ENCODE measurements around the gene MC2R.

MC2R gene

GRCh38 chr18:13900633-13901032 is 14.7 kb downstream of the MC2R start:
- Histone ChIP-seq H3K36me3 (ENCODE audit: control insufficient read depth, insufficient read depth, low read length) (no peaks in the 10 kb centered on the region), H3K4me3 (ENCODE audit: insufficient read depth, low read depth, low read length, poor library complexity, severe bottlenecking) (no peak overlapping the region), H3K4me1 (ENCODE audit: control insufficient read depth, insufficient read depth, low read length, poor library complexity, severe bottlenecking) (no peaks in the 10 kb centered on the region), H3K27ac (ENCODE audit: insufficient read depth, low read length, poor library complexity, severe bottlenecking) (no peak overlapping the region), H3K27me3 (replicated peaks; ENCODE audit: control insufficient read depth, insufficient read depth, low read length, poor library complexity, severe bottlenecking) (no peaks in the 10 kb centered on the region), H3K9me3 (ENCODE audit: control insufficient read depth, low read length) (no peaks in the 10 kb centered on the region)
- no peak for DNase-seq

GRCh38 chr18:13895505-13896033 is 19.8 kb downstream of the MC2R start:
- H3K27ac ChIP-seq (ENCODE audit: insufficient read depth, low read length, poor library complexity, severe bottlenecking), result no peak overlapping the region
- no peak for DNase-seq
- H3K27me3 ChIP-seq (replicated peaks; ENCODE audit: control insufficient read depth, insufficient read depth, low read length, poor library complexity, severe bottlenecking), result no peaks in the 10 kb centered on the region
- no peaks in the 10 kb centered on the region for H3K4me1 ChIP-seq (ENCODE audit: control insufficient read depth, insufficient read depth, low read length, poor library complexity, severe bottlenecking)
- H3K36me3 ChIP-seq (ENCODE audit: control insufficient read depth, insufficient read depth, low read length), result no peaks in the 10 kb centered on the region
- H3K9me3 ChIP-seq (ENCODE audit: control insufficient read depth, low read length), result no peaks in the 10 kb centered on the region
- no peak overlapping the region for H3K4me3 ChIP-seq (ENCODE audit: insufficient read depth, low read depth, low read length, poor library complexity, severe bottlenecking)

GRCh38 chr18:13894531-13894930 is 20.8 kb downstream of the MC2R start:
- no peaks in the 10 kb centered on the region for H3K27me3 ChIP-seq (replicated peaks; ENCODE audit: control insufficient read depth, insufficient read depth, low read length, poor library complexity, severe bottlenecking)
- no peaks in the 10 kb centered on the region for H3K9me3 ChIP-seq (ENCODE audit: control insufficient read depth, low read length)
- no peak overlapping the region for H3K4me3 ChIP-seq (ENCODE audit: insufficient read depth, low read depth, low read length, poor library complexity, severe bottlenecking)
- H3K27ac ChIP-seq (ENCODE audit: insufficient read depth, low read length, poor library complexity, severe bottlenecking), result no peak overlapping the region
- no peak for DNase-seq
- H3K36me3 ChIP-seq (ENCODE audit: control insufficient read depth, insufficient read depth, low read length), result no peaks in the 10 kb centered on the region
- H3K4me1 ChIP-seq (ENCODE audit: control insufficient read depth, insufficient read depth, low read length, poor library complexity, severe bottlenecking), result no peaks in the 10 kb centered on the region

- no peaks in the 10 kb centered on the region for H3K27me3 ChIP-seq (replicated peaks; ENCODE audit: control insufficient read depth, insufficient read depth, low read length, poor library complexity, severe bottlenecking)
- no peaks in the 10 kb centered on the region for H3K36me3 ChIP-seq (ENCODE audit: control insufficient read depth, insufficient read depth, low read length)
- H3K9me3 ChIP-seq (ENCODE audit: control insufficient read depth, low read length), result no peaks in the 10 kb centered on the region
- DNase-seq, result no peak
- no peak overlapping the region for H3K4me3 ChIP-seq (ENCODE audit: insufficient read depth, low read depth, low read length, poor library complexity, severe bottlenecking)
- no peak overlapping the region for H3K27ac ChIP-seq (ENCODE audit: insufficient read depth, low read length, poor library complexity, severe bottlenecking)
- no peaks in the 10 kb centered on the region for H3K4me1 ChIP-seq (ENCODE audit: control insufficient read depth, insufficient read depth, low read length, poor library complexity, severe bottlenecking)
Observed at GRCh38 chr18:13893418-13893760, 21.9 kb downstream of the MC2R start.

- DNase-seq, result no peak
- Histone ChIP-seq H3K4me1 (ENCODE audit: control insufficient read depth, insufficient read depth, low read length, poor library complexity, severe bottlenecking) (no peaks in the 10 kb centered on the region), H3K36me3 (ENCODE audit: control insufficient read depth, insufficient read depth, low read length) (no peaks in the 10 kb centered on the region), H3K27ac (ENCODE audit: insufficient read depth, low read length, poor library complexity, severe bottlenecking) (no peak overlapping the region), H3K4me3 (ENCODE audit: insufficient read depth, low read depth, low read length, poor library complexity, severe bottlenecking) (no peak overlapping the region), H3K9me3 (ENCODE audit: control insufficient read depth, low read length) (no peaks in the 10 kb centered on the region), H3K27me3 (replicated peaks; ENCODE audit: control insufficient read depth, insufficient read depth, low read length, poor library complexity, severe bottlenecking) (no peaks in the 10 kb centered on the region)
Observed at GRCh38 chr18:13892098-13892497, 23.2 kb downstream of the MC2R start.

GRCh38 chr18:13890761-13891361 is 24.5 kb downstream of the MC2R start:
- DNase-seq, result no peak
- H3K27me3 ChIP-seq (replicated peaks; ENCODE audit: control insufficient read depth, insufficient read depth, low read length, poor library complexity, severe bottlenecking), result no peaks in the 10 kb centered on the region
- H3K4me3 ChIP-seq (ENCODE audit: insufficient read depth, low read depth, low read length, poor library complexity, severe bottlenecking), result no peak overlapping the region
- H3K4me1 ChIP-seq (ENCODE audit: control insufficient read depth, insufficient read depth, low read length, poor library complexity, severe bottlenecking), result no peaks in the 10 kb centered on the region
- no peaks in the 10 kb centered on the region for H3K9me3 ChIP-seq (ENCODE audit: control insufficient read depth, low read length)
- no peaks in the 10 kb centered on the region for H3K36me3 ChIP-seq (ENCODE audit: control insufficient read depth, insufficient read depth, low read length)
- H3K27ac ChIP-seq (ENCODE audit: insufficient read depth, low read length, poor library complexity, severe bottlenecking), result no peak overlapping the region

- no peaks in the 10 kb centered on the region for H3K9me3 ChIP-seq (ENCODE audit: control insufficient read depth, low read length)
- H3K4me3 ChIP-seq (ENCODE audit: insufficient read depth, low read depth, low read length, poor library complexity, severe bottlenecking), result no peak overlapping the region
- H3K27me3 ChIP-seq (replicated peaks; ENCODE audit: control insufficient read depth, insufficient read depth, low read length, poor library complexity, severe bottlenecking), result no peaks in the 10 kb centered on the region
- DNase-seq, result no peak
- no peak overlapping the region for H3K27ac ChIP-seq (ENCODE audit: insufficient read depth, low read length, poor library complexity, severe bottlenecking)
- H3K4me1 ChIP-seq (ENCODE audit: control insufficient read depth, insufficient read depth, low read length, poor library complexity, severe bottlenecking), result no peaks in the 10 kb centered on the region
- no peaks in the 10 kb centered on the region for H3K36me3 ChIP-seq (ENCODE audit: control insufficient read depth, insufficient read depth, low read length)
Observed at GRCh38 chr18:13889671-13890070, 25.7 kb downstream of the MC2R start.

- H3K27ac ChIP-seq (ENCODE audit: insufficient read depth, low read length, poor library complexity, severe bottlenecking), result no peak overlapping the region
- H3K36me3 ChIP-seq (ENCODE audit: control insufficient read depth, insufficient read depth, low read length), result no peaks in the 10 kb centered on the region
- H3K9me3 ChIP-seq (ENCODE audit: control insufficient read depth, low read length), result no peaks in the 10 kb centered on the region
- H3K4me3 ChIP-seq (ENCODE audit: insufficient read depth, low read depth, low read length, poor library complexity, severe bottlenecking), result no peak overlapping the region
- no peaks in the 10 kb centered on the region for H3K4me1 ChIP-seq (ENCODE audit: control insufficient read depth, insufficient read depth, low read length, poor library complexity, severe bottlenecking)
- no peak for DNase-seq
- H3K27me3 ChIP-seq (replicated peaks; ENCODE audit: control insufficient read depth, insufficient read depth, low read length, poor library complexity, severe bottlenecking), result no peaks in the 10 kb centered on the region
Observed at GRCh38 chr18:13888191-13888716, 27.1 kb downstream of the MC2R start.

GRCh38 chr18:13885009-13885408 is 30.3 kb downstream of the MC2R start:
- Histone ChIP-seq H3K9me3 (ENCODE audit: control insufficient read depth, low read length) (no peaks in the 10 kb centered on the region), H3K27me3 (replicated peaks; ENCODE audit: control insufficient read depth, insufficient read depth, low read length, poor library complexity, severe bottlenecking) (no peaks in the 10 kb centered on the region), H3K4me3 (ENCODE audit: insufficient read depth, low read depth, low read length, poor library complexity, severe bottlenecking) (no peak overlapping the region), H3K4me1 (ENCODE audit: control insufficient read depth, insufficient read depth, low read length, poor library complexity, severe bottlenecking) (no peaks in the 10 kb centered on the region), H3K27ac (ENCODE audit: insufficient read depth, low read length, poor library complexity, severe bottlenecking) (no peak overlapping the region), H3K36me3 (ENCODE audit: control insufficient read depth, insufficient read depth, low read length) (no peaks in the 10 kb centered on the region)
- no peak for DNase-seq

GRCh38 chr18:13879937-13880336 is 35.4 kb downstream of the MC2R start:
- Histone ChIP-seq H3K36me3 (ENCODE audit: control insufficient read depth, insufficient read depth, low read length) (no peaks in the 10 kb centered on the region), H3K27me3 (replicated peaks; ENCODE audit: control insufficient read depth, insufficient read depth, low read length, poor library complexity, severe bottlenecking) (no peaks in the 10 kb centered on the region), H3K4me3 (ENCODE audit: insufficient read depth, low read depth, low read length, poor library complexity, severe bottlenecking) (no peak overlapping the region), H3K4me1 (ENCODE audit: control insufficient read depth, insufficient read depth, low read length, poor library complexity, severe bottlenecking) (no peaks in the 10 kb centered on the region), H3K27ac (ENCODE audit: insufficient read depth, low read length, poor library complexity, severe bottlenecking) (no peak overlapping the region), H3K9me3 (ENCODE audit: control insufficient read depth, low read length) (no peaks in the 10 kb centered on the region)
- DNase-seq, result no peak

All from effector memory CD4-positive, alpha-beta T cell (primary cell).